ENCODE results near the gene CD274.
A peak's percentile ranks its signal among the peaks of the same experiment; 100 is the strongest.
"Not testable (repeated sequence)": the region's sequence is repeated elsewhere in the genome, so short reads cannot be mapped to it uniquely, and the experiment has no call there.

Gene CD274

DNA sequence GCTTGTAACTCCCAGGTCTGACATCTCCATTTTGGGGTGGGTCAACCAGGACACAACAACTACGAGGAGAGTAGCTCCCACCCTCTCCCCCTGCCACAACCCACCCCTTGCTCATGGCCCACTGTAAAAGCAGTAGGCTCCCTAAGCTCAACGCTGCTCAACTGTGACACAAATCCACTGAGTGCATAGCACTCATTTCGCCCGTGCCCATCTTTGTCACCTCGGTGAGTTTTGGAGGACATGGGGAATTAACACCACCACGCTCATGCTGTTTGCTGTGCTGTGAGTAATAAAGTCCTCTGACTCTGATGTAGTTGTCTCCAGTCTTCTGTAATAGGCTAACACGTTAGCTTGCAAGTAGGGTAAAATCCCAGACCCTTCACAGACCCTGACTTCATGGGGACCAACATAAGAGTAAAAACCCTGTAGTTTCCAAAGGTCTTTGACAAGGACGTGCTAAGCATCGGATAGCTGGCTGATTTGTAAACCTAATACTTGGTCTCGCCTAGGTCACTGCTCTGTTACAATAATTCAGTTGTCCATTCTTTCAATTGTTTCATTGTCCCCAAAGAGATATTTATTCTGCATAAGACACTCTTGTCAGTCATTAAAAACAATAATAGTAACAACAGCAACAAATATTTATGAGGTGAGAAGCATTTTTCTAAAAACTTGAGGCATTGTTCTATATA lies 20.3 kb upstream of the CD274 start:
- H3K4me3 Mint-ChIP-seq: no peak overlapping the region
- no peaks in the 10 kb centered on the region for H3K27me3 Mint-ChIP-seq
- H3K4me1 Mint-ChIP-seq: peaks cover 2% of the 10 kb centered on the region
- DNase-seq (ENCODE audit: low spot score in 2 of 2): no peak
- H3K9me3 Mint-ChIP-seq: no peaks in the 10 kb centered on the region
- ATAC-seq (replicated peaks; ENCODE audit: extremely low read depth, poor library complexity, severe bottlenecking): no peak
- H3K36me3 Mint-ChIP-seq (ENCODE audit: insufficient read depth): peaks cover 9% of the 10 kb centered on the region
- H3K27ac Mint-ChIP-seq (ENCODE audit: low read depth): no peak overlapping the region

GRCh38 chr9:5430912-5431311 lies 19.4 kb upstream of the CD274 start:
- Mint-ChIP-seq H3K36me3 (ENCODE audit: insufficient read depth) (peaks cover 11% of the 10 kb centered on the region), H3K27me3 (no peaks in the 10 kb centered on the region), H3K27ac (ENCODE audit: low read depth) (no peak overlapping the region), H3K9me3 (no peaks in the 10 kb centered on the region), H3K4me3 (no peak overlapping the region), H3K4me1 (peaks cover 8% of the 10 kb centered on the region)
- DNase-seq (ENCODE audit: low spot score in 2 of 2): no peak
- no peak for ATAC-seq (replicated peaks; ENCODE audit: extremely low read depth, poor library complexity, severe bottlenecking)

DNA sequence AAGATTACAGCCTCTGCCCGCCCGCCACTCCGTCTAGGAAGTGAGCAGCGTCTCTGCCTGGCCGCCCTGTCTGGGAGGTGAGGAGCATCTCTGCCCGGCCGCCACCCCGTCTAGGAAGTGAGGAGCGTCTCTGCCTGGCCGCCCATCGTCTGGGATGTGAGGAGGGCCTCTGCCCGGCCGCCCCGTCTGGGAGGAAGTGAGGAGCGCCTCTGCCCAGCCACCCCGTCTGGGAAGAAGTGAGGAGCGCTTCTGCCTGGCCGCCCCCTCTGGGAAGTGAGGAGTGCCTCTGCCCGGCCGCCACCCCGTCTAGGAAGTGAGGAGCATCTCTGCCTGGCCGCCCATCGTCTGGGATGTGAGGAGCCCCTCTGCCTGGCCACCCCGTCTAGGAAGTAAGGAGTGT lies 17.5 kb upstream of the CD274 start:
- Mint-ChIP-seq H3K4me1 (peaks cover 27% of the 10 kb centered on the region), H3K36me3 (ENCODE audit: insufficient read depth) (peaks cover 20% of the 10 kb centered on the region)
- DNase-seq (ENCODE audit: low spot score in 2 of 2); H3K4me3 Mint-ChIP-seq; H3K27me3 Mint-ChIP-seq; H3K9me3 Mint-ChIP-seq; H3K27ac Mint-ChIP-seq (ENCODE audit: low read depth); ATAC-seq (replicated peaks; ENCODE audit: extremely low read depth, poor library complexity, severe bottlenecking): not testable (repeated sequence)

DNA sequence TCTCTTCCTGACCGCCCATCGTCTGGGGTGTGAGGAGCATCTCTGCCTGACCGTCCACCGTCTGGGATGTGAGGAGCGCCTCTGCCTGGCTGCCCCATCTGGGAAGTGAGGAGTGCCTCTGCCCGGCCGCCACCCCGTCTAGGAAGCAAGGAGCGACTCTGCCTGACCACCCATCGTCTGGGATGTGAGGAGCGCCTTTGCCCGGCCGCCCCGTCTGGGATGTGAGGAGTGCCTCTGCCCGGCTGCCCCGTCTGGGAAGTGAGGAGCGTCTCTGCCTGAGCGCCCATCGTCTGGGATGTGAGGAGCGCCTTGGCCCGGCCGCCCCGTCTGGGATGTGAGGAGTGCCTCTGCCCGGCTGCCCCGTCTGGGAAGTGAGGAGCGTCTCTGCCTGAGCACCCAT lies 17.0 kb upstream of the CD274 start:
- H3K9me3 Mint-ChIP-seq; DNase-seq (ENCODE audit: low spot score in 2 of 2); ATAC-seq (replicated peaks; ENCODE audit: extremely low read depth, poor library complexity, severe bottlenecking); H3K27ac Mint-ChIP-seq (ENCODE audit: low read depth); H3K27me3 Mint-ChIP-seq; H3K4me3 Mint-ChIP-seq: not testable (repeated sequence)
- Mint-ChIP-seq H3K36me3 (ENCODE audit: insufficient read depth) (peaks cover 21% of the 10 kb centered on the region), H3K4me1 (peaks cover 32% of the 10 kb centered on the region)

GRCh38 chr9:5433841-5434810 lies 16.2 kb upstream of the CD274 start:
- peaks cover 20% of the 10 kb centered on the region for H3K36me3 Mint-ChIP-seq (ENCODE audit: insufficient read depth)
- not testable (repeated sequence) for H3K27me3 Mint-ChIP-seq

GRCh38 chr9:5435912-5436311 lies 14.4 kb upstream of the CD274 start:
- no peak for DNase-seq (ENCODE audit: low spot score in 2 of 2)
- ATAC-seq (replicated peaks; ENCODE audit: extremely low read depth, poor library complexity, severe bottlenecking): no peak

More at GRCh38 chr9:5433841-5434810, 16.2 kb upstream of the CD274 start:
- H3K4me1 Mint-ChIP-seq: peaks cover 39% of the 10 kb centered on the region
- not testable (repeated sequence) for ATAC-seq (replicated peaks; ENCODE audit: extremely low read depth, poor library complexity, severe bottlenecking); H3K4me3 Mint-ChIP-seq; H3K27ac Mint-ChIP-seq (ENCODE audit: low read depth); H3K9me3 Mint-ChIP-seq; DNase-seq (ENCODE audit: low spot score in 2 of 2)

DNA sequence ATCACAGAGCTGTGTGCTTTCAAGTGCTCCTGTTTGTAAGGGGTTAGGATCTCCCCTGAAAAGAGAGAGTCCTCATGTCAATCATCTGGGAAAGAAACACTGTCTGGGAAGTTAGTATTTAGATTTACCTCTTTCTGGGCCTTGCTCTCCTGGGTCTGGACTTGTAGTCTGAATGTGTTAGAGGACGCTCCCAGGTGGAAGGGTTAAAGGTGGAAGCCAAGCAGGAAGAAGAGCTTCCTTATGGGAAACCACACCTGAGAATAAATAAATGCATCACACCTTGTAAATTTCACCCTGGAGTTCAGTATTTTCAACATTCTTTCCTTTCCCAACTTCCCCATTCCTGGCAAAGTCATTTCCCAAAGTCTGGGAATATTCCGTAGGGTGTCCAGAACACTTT lies 13.9 kb upstream of the CD274 start:
- DNase-seq (ENCODE audit: low spot score in 2 of 2) (no peak), ATAC-seq (replicated peaks; ENCODE audit: extremely low read depth, poor library complexity, severe bottlenecking) (no peak)
- no peaks in the 10 kb centered on the region for H3K9me3 Mint-ChIP-seq
- H3K27me3 Mint-ChIP-seq: no peaks in the 10 kb centered on the region
- H3K36me3 Mint-ChIP-seq (ENCODE audit: insufficient read depth): peaks cover 14% of the 10 kb centered on the region
- peak overlapping the region; percentile 97 for H3K27ac Mint-ChIP-seq (ENCODE audit: low read depth)
- H3K4me1 Mint-ChIP-seq: peaks cover 39% of the 10 kb centered on the region
- peak overlapping the region; percentile 87 for H3K4me3 Mint-ChIP-seq

More at GRCh38 chr9:5435912-5436311, 14.4 kb upstream of the CD274 start:
- no peak overlapping the region for H3K27ac Mint-ChIP-seq (ENCODE audit: low read depth)
- peaks cover 17% of the 10 kb centered on the region for H3K36me3 Mint-ChIP-seq (ENCODE audit: insufficient read depth)
- H3K4me3 Mint-ChIP-seq: no peak overlapping the region
- no peaks in the 10 kb centered on the region for H3K9me3 Mint-ChIP-seq
- H3K4me1 Mint-ChIP-seq: peaks cover 39% of the 10 kb centered on the region
- H3K27me3 Mint-ChIP-seq: no peaks in the 10 kb centered on the region

DNA sequence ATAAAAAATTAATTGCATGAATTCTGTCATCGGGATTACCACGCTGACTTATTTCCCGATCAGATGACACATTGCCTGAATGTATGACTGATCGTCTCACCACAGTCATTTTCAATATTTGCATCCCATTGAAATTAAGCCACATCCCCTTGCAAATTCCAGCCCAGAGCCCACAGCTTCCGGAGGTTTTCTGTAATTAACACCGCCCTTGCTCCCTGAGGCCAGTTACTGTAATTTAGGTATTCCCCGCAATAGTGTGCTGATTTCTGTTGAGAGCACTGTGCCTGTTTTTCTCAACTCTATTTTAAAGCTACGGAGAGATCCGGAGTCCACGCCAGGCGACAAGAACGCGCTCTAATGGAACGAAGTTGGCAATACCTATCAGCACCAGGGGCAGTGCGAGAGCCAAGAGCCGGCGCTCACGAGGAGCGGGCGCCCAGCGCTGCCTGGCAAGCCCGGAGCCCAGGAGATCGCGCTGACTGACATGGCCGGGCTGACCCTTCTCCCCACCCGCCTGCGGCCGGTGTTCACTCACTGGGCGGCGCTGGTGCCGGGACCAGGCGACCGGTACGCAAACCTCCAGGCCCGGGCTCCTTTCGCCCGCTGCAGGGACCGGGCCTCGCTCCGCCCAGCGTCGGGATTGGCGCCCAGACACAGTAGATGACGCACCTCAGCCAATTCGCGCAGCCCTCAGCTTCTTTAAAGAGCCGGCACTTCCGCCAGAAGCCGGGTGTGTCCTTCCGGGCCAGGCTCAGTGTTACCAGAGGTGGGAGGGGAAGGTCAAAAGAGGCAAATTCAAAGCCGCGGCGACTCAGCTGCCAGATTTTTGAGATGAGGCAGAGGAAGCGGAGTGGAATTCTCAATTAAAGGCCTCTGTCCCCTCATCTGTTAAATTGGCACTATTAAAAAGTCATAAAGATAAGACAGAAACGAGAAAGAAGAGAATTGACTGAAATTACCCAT lies 12.8 kb upstream of the CD274 start, which contains the start of gene PLGRKT:
Gene PLGRKT (minus strand): TSS at position 672 of the 963 bp plus-strand sequence. CDS start 5,948 bp downstream, outside the sequence.
- Mint-ChIP-seq H3K27me3 (no peaks in the 10 kb centered on the region), H3K4me1 (peaks cover 39% of the 10 kb centered on the region)

GRCh38 chr9:5438301-5439162 lies 11.8 kb upstream of the CD274 start:
- peak in 1 of 2 donors; percentile 48 for DNase-seq (ENCODE audit: low spot score in 2 of 2)
- peak; percentile 48 for ATAC-seq (replicated peaks; ENCODE audit: extremely low read depth, poor library complexity, severe bottlenecking)
- H3K27me3 Mint-ChIP-seq: no peaks in the 10 kb centered on the region
- peak overlapping the region; percentile 87 for H3K4me3 Mint-ChIP-seq
- H3K4me1 Mint-ChIP-seq: peaks cover 39% of the 10 kb centered on the region
- H3K27ac Mint-ChIP-seq (ENCODE audit: low read depth): peak overlapping the region; percentile 97
- no peaks in the 10 kb centered on the region for H3K9me3 Mint-ChIP-seq
- peaks cover 13% of the 10 kb centered on the region for H3K36me3 Mint-ChIP-seq (ENCODE audit: insufficient read depth)

More for the DNA sequence above, 12.8 kb upstream of the CD274 start, which contains the start of gene PLGRKT:
- Mint-ChIP-seq H3K4me3 (peak within 1 kb of the TSS; percentile 87), H3K9me3 (no peaks in the 10 kb centered on the region), H3K36me3 (ENCODE audit: insufficient read depth) (peaks cover 13% of the 10 kb centered on the region), H3K27ac (ENCODE audit: low read depth) (peak within 1 kb of the TSS; percentile 97)
- ATAC-seq (replicated peaks; ENCODE audit: extremely low read depth, poor library complexity, severe bottlenecking) (peak; percentile 99), DNase-seq (ENCODE audit: low spot score in 2 of 2) (peak; percentile 74 to 84)

GRCh38 chr9:5440426-5440825 lies 9.9 kb upstream of the CD274 start:
- ATAC-seq (replicated peaks; ENCODE audit: extremely low read depth, poor library complexity, severe bottlenecking) (no peak), DNase-seq (ENCODE audit: low spot score in 2 of 2) (no peak)
- Mint-ChIP-seq H3K4me1 (peaks cover 32% of the 10 kb centered on the region), H3K9me3 (no peaks in the 10 kb centered on the region), H3K4me3 (no peak overlapping the region), H3K36me3 (ENCODE audit: insufficient read depth) (peaks cover 11% of the 10 kb centered on the region), H3K27ac (ENCODE audit: low read depth) (no peak overlapping the region), H3K27me3 (no peaks in the 10 kb centered on the region)

DNA sequence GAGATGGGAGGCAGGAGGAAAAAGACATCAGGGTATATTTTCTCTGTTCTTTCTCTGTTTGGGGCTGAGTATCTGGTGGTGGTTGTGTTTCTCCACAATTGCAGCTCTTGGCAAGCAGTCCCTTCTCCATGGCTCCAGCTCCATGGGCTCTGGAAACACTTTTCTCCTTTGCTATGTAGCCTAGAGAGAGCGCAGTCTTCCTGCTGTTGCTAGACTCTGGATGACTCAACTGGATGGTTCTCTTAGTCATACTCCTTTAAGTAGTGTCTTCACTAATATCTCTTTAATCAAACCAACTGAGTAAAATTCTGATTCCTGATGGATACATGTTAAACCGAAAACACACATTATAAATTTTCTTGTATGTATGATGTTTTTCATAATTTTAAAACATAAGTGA lies 9.3 kb upstream of the CD274 start:
- Mint-ChIP-seq H3K36me3 (ENCODE audit: insufficient read depth) (peaks cover 11% of the 10 kb centered on the region), H3K4me1 (peaks cover 30% of the 10 kb centered on the region), H3K27me3 (no peaks in the 10 kb centered on the region), H3K4me3 (no peak overlapping the region), H3K9me3 (no peaks in the 10 kb centered on the region), H3K27ac (ENCODE audit: low read depth) (no peak overlapping the region)
- DNase-seq (ENCODE audit: low spot score in 2 of 2) (no peak), ATAC-seq (replicated peaks; ENCODE audit: extremely low read depth, poor library complexity, severe bottlenecking) (no peak)

All from central memory CD8-positive, alpha-beta T cell (primary cell).